ENCODE results near the gene C6. TPM values are rescaled to one million over a fixed set of nuclear protein-coding genes. Genes with fewer than 3 reads are reported as not detected.
"Not testable (repeated sequence)": the region's sequence is repeated elsewhere in the genome, so short reads cannot be mapped to it uniquely, and the experiment has no call there.

C6 gene
- total and polyA plus RNA-seq, 8 donors, result 0.45 to 6.5 (median 1.0) TPM; not detected in 2

DNA sequence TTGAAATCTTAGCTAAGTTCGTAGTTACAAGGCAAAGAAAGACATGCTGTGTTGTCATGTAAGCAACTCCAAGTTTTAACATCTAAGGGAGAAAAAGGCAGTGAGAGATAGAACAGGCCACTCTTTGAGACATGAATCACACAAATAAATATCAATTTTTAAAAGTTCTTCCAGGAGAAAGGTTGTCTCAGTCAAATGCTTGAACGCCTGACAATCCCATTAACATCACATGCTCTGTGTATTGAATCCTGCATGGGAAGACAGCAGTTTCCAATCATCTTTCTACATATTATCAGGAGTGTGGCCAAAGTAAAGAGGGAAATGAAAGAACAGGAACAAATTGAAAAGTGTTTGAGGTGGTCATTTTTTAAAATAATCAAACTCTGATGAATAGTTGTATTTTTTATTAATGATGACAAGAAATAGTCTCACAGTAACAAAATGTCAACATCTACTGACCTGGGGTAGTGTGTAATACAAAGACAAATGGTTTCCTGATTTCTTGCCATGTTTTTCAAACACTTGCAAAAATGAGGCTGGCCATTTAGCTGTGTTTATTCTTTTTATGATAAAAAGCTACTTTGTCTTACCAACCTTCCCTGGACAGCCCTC, 6.4 kb upstream of the C6 start:
- Histone ChIP-seq H3K27me3 (no peaks in the 10 kb centered on the region), H3K36me3 (no peaks in the 10 kb centered on the region), H3K27ac (peak overlapping the region in 3 of 5 donors; percentile 40 to 57 (median 44)), H3K4me1 (peaks cover 0 to 12% (median 7%) of the 10 kb centered on the region in 4 donors), H3K9me3 (no peaks in the 10 kb centered on the region), H3K4me3 (no peak overlapping the region)
- TF ChIP-seq POLR2AphosphoS5 (IDR thresholded peaks at IDR 0.05) (peak in 1 of 3 donors; percentile 21), POLR2A (IDR thresholded peaks at IDR 0.05) (no peak)
- TF ChIP-seq, protein P1, sequence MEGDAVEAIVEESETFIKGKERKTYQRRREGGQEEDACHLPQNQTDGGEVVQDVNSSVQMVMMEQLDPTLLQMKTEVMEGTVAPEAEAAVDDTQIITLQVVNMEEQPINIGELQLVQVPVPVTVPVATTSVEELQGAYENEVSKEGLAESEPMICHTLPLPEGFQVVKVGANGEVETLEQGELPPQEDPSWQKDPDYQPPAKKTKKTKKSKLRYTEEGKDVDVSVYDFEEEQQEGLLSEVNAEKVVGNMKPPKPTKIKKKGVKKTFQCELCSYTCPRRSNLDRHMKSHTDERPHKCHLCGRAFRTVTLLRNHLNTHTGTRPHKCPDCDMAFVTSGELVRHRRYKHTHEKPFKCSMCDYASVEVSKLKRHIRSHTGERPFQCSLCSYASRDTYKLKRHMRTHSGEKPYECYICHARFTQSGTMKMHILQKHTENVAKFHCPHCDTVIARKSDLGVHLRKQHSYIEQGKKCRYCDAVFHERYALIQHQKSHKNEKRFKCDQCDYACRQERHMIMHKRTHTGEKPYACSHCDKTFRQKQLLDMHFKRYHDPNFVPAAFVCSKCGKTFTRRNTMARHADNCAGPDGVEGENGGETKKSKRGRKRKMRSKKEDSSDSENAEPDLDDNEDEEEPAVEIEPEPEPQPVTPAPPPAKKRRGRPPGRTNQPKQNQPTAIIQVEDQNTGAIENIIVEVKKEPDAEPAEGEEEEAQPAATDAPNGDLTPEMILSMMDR (IDR thresholded peaks at IDR 0.05), result no peak
- intact Hi-C loops (cut with DNase I; ENCODE audit: low total_unique reads), result no loop called here
- WGBS, 5 donors, result 41 to 65% (median 52%) methylated on average over 2 of the region's 2 CpGs
- DNase-seq, result peak in 1 of 2 donors; percentile 40

DNA sequence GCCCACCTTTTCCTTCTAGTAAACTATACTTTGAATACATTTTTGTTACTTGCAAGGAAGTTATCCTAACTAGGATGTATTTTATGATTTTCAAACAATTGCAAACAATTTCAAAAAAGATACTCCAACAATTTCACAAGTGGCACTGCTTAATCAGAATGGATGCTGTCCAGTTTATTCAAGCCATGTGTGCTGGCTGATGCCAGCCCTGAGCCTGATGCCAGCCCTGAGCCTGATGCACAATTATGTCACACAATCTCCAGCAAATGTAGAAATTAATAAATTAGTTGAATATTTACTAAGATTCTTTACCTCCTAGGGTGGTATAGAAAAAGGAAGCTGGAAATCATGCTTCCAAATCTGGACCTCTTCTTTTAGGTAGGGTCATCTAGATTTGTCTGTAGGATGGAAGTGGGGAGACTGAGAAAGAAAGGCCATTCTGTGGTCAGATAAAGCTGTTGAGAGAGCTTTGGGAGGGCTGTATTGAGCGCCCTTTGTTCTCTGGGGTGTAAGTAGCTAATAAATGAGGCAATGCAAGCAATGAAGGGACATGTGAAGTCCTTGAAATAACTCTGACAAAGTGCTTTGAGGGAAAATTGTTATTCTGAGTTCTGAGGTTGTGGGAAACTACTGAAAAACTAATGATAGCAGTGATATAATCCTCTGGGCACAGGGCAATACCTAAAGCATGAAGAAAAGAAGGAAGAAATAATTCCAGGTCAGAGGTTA, 5.8 kb upstream of the C6 start:
- peaks cover 0 to 12% (median 7%) of the 10 kb centered on the region in 4 donors for H3K4me1 ChIP-seq
- H3K4me3 ChIP-seq, result no peak overlapping the region
- DNase-seq, result no peak
- H3K27me3 ChIP-seq, result no peaks in the 10 kb centered on the region
- H3K27ac ChIP-seq, result peak overlapping the region in 3 of 5 donors; percentile 40 to 57 (median 44)
- TF ChIP-seq EP300 (IDR thresholded peaks at IDR 0.05) (no peak), POLR2A (IDR thresholded peaks at IDR 0.05) (no peak), POLR2AphosphoS5 (IDR thresholded peaks at IDR 0.05) (no peak)
- TF ChIP-seq, protein P1 (IDR thresholded peaks at IDR 0.05), result no peak
- intact Hi-C loops (cut with DNase I; ENCODE audit: low total_unique reads), result no loop called here
- 56 to 75% (median 67%) methylated on average over 1 of the region's 1 CpG for WGBS, 5 donors
- no peaks in the 10 kb centered on the region for H3K36me3 ChIP-seq
- H3K9me3 ChIP-seq, result no peaks in the 10 kb centered on the region

DNA sequence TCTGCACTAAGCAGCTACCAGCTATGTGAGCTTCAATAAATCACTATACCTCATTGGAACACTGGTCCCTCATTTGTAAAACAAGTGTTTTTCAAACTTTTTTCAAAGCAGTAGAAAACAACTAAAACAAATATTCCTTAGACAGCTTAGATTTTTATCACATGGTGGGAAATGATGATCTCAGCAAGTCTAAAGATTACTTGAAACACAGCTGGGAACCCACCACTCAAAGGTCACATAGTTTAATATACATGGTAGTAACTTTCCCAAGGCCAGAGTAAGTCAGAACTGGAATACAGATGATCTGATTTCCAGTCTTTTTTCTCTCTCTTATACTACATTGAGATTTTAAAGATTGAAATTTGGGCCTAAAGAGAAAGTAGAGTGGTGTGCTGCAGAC, 850 bp upstream of the C6 start:
- intact Hi-C loops (cut with DNase I; ENCODE audit: low total_unique reads), result no loop called here
- Histone ChIP-seq H3K36me3 (no peaks in the 10 kb centered on the region), H3K27ac (no peak overlapping the region), H3K4me1 (peaks cover 0 to 7% (median 3%) of the 10 kb centered on the region in 4 donors), H3K9me3 (no peaks in the 10 kb centered on the region), H3K27me3 (no peaks in the 10 kb centered on the region), H3K4me3 (no peak overlapping the region)
- DNase-seq, result no peak
- no peak for TF ChIP-seq EP300 (IDR thresholded peaks at IDR 0.05)
- TF ChIP-seq POLR2AphosphoS5 (IDR thresholded peaks at IDR 0.05), result no peak
- TF ChIP-seq POLR2A (IDR thresholded peaks at IDR 0.05), result no peak

DNA sequence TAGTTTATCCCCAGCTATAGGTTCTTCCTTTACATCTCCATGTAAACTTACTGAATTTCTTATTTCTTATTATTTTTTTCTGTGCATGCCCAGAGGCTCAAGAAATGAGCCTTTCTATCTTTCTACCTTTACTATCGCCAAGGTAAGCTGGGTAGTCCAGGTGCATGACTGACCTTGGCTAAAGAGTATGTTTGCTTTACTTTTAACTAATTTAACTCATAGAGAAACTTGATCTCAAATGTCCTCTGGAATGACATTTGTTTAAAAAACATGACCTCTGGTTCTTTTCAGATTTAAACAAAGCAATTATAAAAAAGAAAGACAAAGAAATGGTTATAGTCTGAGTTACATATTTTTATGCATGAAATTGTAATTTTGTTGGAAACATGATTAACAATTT, 397 bp downstream of the C6 start:
- H3K4me3 ChIP-seq, result no peak overlapping the region
- H3K4me1 ChIP-seq, result no peaks in the 10 kb centered on the region
- no peaks in the 10 kb centered on the region for H3K9me3 ChIP-seq
- no peak for DNase-seq
- H3K36me3 ChIP-seq, result no peaks in the 10 kb centered on the region
- intact Hi-C loops (cut with DNase I; ENCODE audit: low total_unique reads), result no loop called here
- no peaks in the 10 kb centered on the region for H3K27me3 ChIP-seq
- 24 to 42% (median 34%) methylated on average over 1 of the region's 1 CpG for WGBS, 5 donors
- H3K27ac ChIP-seq, result peak overlapping the region in 1 of 5 donors; percentile 3
- TF ChIP-seq, protein P1 (IDR thresholded peaks at IDR 0.05), result no peak
- TF ChIP-seq POLR2AphosphoS5 (IDR thresholded peaks at IDR 0.05) (no peak), EP300 (IDR thresholded peaks at IDR 0.05) (no peak), POLR2A (IDR thresholded peaks at IDR 0.05) (no peak)

DNA sequence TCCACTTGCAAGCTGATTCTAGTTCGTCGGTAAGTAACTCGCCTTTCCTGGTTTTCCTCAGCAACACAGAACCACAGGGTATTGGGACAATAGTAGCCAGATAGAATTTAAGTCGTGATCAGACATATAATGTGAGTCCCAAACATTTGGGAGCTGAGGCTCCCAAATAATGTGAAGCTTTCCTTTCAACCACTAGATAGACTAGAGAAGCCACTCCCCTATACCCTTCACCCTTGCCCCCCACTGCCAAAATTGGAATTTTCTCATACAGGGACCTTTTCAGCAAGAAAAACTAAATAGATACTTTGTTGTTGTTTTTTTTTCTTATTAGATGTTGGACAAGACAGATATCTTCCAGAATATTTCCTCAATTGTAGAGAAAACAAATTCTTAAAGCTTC, 1.9 kb downstream of the C6 start:
- no peaks in the 10 kb centered on the region for H3K27me3 ChIP-seq
- DNase-seq, result no peak
- 89 to 96% (median 94%) methylated on average over 4 of the region's 4 CpGs for WGBS, 5 donors
- H3K9me3 ChIP-seq, result no peaks in the 10 kb centered on the region
- intact Hi-C loops (cut with DNase I; ENCODE audit: low total_unique reads), result no loop called here
- H3K4me3 ChIP-seq, result no peak overlapping the region
- no peaks in the 10 kb centered on the region for H3K4me1 ChIP-seq
- TF ChIP-seq POLR2A (IDR thresholded peaks at IDR 0.05), result no peak
- TF ChIP-seq EP300 (IDR thresholded peaks at IDR 0.05), result no peak
- no peaks in the 10 kb centered on the region for H3K36me3 ChIP-seq
- H3K27ac ChIP-seq, result no peak overlapping the region

DNA sequence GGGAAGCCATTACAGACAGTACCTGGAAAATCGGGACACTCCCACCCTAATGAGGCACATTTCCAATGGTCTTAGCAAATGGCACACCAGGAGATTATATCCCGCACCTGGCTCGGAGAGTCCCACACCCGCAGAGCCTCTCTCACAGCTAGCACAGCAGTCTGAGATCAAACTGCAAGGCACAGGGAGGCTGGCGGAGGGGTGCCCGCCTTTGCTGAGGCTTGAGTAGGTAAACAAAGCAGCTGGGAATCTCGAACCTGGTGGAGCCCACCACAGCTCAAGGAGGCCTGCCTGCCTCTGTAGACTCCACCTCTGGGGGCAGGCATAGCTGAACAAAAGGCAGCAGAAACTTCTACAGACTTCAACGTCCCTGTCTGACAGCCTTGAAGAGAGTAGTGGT, 7.9 kb downstream of the C6 start:
- H3K4me1 ChIP-seq; H3K27me3 ChIP-seq; H3K36me3 ChIP-seq; H3K27ac ChIP-seq; H3K4me3 ChIP-seq; intact Hi-C loops (cut with DNase I; ENCODE audit: low total_unique reads); DNase-seq: not testable (repeated sequence)
- H3K9me3 ChIP-seq, result peaks cover 0 to 13% (median 11%) of the 10 kb centered on the region in 4 donors
- WGBS, 5 donors, result 80 to 97% (median 92%) methylated on average over 3 to 8 of the region's 8 CpGs

Measured in stomach (tissue), 9 donors.